CD4-positive, alpha-beta T cell treated with Interleukin-17A for 4 hours (primary cell): ENCODE data around the gene GALE.
"Not testable (repeated sequence)": the region's sequence is repeated elsewhere in the genome, so short reads cannot be mapped to it uniquely, and the experiment has no call there.

Experiments
- DNase-seq: peaks from one replicate; pipeline ENCODE4 v3.0.0-alpha.2; 2020; ENCODE audit warnings: mixed read lengths

Gene GALE

GRCh38 chr1:23800400-23801337 lies at the start of gene GALE:
Gene GALE (minus strand): TSS chr1:23800754. CDS start chr1:23799007, 1,747 bp downstream.
- peak; percentile 99 for DNase-seq

- no peak for DNase-seq
These were observed 48.4 kb upstream of the GALE start for GRCh38 chr1:23848673-23849616.

GRCh38 chr1:23847482-23848095 lies 47.0 kb upstream of the GALE start:
- DNase-seq = not testable (repeated sequence)

- no peak for DNase-seq
These were observed 44.6 kb upstream of the GALE start for GRCh38 chr1:23845163-23845562.

- no peak for DNase-seq
These were observed 43.1 kb upstream of the GALE start for GRCh38 chr1:23843644-23844043.

- peak; percentile 80 for DNase-seq
These were observed 37.9 kb upstream of the GALE start for GRCh38 chr1:23838401-23838866.

- no peak for DNase-seq
These were observed 37.4 kb upstream of the GALE start for GRCh38 chr1:23837908-23838307.

GRCh38 chr1:23836037-23836436 lies 35.5 kb upstream of the GALE start:
- no peak for DNase-seq

- not testable (repeated sequence) for DNase-seq
These were observed 33.6 kb upstream of the GALE start for GRCh38 chr1:23834156-23834555.

- DNase-seq = no peak
These were observed 27.2 kb upstream of the GALE start for GRCh38 chr1:23827717-23828116.

GRCh38 chr1:23826590-23826989 lies 26.0 kb upstream of the GALE start:
- not testable (repeated sequence) for DNase-seq

GRCh38 chr1:23825762-23826522 lies 25.4 kb upstream of the GALE start:
- DNase-seq = peak; percentile 11

GRCh38 chr1:23825076-23825761 lies 24.7 kb upstream of the GALE start, which contains the start of gene HMGCL:
Gene HMGCL (minus strand): TSS chr1:23825429. CDS start chr1:23825415, 14 bp downstream.
- peak; percentile 92 for DNase-seq

- no peak for DNase-seq
These were observed 24.1 kb upstream of the GALE start for GRCh38 chr1:23824711-23825075.

- DNase-seq = no peak
These were observed 23.2 kb upstream of the GALE start for GRCh38 chr1:23823767-23824166.

GRCh38 chr1:23817633-23818032 lies 17.1 kb upstream of the GALE start:
- DNase-seq = no peak

- DNase-seq = no peak
These were observed 16.4 kb upstream of the GALE start for GRCh38 chr1:23816906-23817305.

GRCh38 chr1:23816361-23816760 lies 15.8 kb upstream of the GALE start:
- no peak for DNase-seq

GRCh38 chr1:23814016-23814415 lies 13.5 kb upstream of the GALE start:
- DNase-seq = no peak

GRCh38 chr1:23810818-23811540 lies 10.4 kb upstream of the GALE start:
- DNase-seq = peak; percentile 63

GRCh38 chr1:23809751-23810171 lies 9.2 kb upstream of the GALE start:
- DNase-seq = peak; percentile 87
